Right atrium auricular region (tissue), 2 donors: Measurements from ENCODE around the gene SPRED3. TPM values are rescaled to one million over a fixed set of nuclear protein-coding genes. Genes with fewer than 3 reads are reported as not detected.

Experiments used
- DNase-seq: peaks from one replicate; pipeline ENCODE4 v3.0.0-alpha.2; 2019; ENCODE audit warnings: low spot score
- H3K27ac ChIP-seq, 2 donors: fragments of 200-600 bp; sonication (generic); 1 replicate in 1 of 2; 2 replicates in 1 of 2; pipeline ENCODE4 v1.5.1; 2016 to 2019
- H3K27me3 ChIP-seq, 2 donors: fragments of 200-600 bp; sonication (generic); one replicate each; pipeline versions ENCODE4 v1.5.1 to v1.6.0; 2017 to 2019
- H3K36me3 ChIP-seq: fragments of 200-600 bp; sonication (generic); one replicate; pipeline ENCODE4 v1.5.1; 2016
- H3K4me1 ChIP-seq, 2 donors: fragments of 200-600 bp; sonication (generic); one replicate each; pipeline versions ENCODE4 v1.5.1 to v1.6.0; 2017 to 2019
- H3K4me3 ChIP-seq, 2 donors: fragments of 200-600 bp; sonication (generic); 1 replicate in 1 of 2; 2 replicates in 1 of 2; pipeline ENCODE4 v1.5.1; 2017 to 2019; ENCODE audit warnings: mild to moderate bottlenecking in 1 of 2, moderate library complexity in 1 of 2
- H3K9me3 ChIP-seq, 2 donors: fragments of 200-600 bp; sonication (generic); one replicate each; pipeline ENCODE4 v1.5.1; 2019
- total RNA-seq, 2 donors: library from RNA; depleted of rRNA; stranded (reverse); fragments of >200 nt; gene quantifications; one replicate each; pipeline ENCODE4 v1.1.0, GENCODE V29; 2016
- TF ChIP-seq, protein P1 (sequence below), 2 donors: fragments of 200-600 bp; sonication (generic); IDR thresholded peaks; one replicate each; pipeline ENCODE4 v1.5.1; 2019; ENCODE audit warnings: antibody characterized with exemption in 2 of 2

Gene SPRED3
- total RNA-seq, 2 donors from 2014 or later: 0.56 to 0.67 TPM

DNA sequence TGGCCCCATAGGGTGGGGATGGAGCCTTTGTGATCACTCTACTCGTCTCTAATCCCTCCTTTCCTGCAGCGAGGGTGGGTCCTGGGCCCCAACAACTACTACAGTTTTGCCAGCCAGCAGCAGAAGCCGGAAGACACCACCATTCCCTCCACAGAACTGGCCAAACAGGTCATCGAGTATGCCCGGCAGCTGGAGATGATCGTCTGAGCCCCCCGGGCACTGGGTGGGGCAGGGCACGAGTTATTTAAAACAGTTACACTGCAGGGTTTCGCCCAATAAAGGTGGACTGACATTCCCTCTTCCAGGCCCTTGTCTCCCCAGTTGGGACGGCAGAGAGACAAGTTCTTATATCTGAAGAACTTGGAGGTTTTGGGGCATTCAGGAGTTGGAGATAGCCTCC is 5.3 kb upstream of the SPRED3 start:
- Histone ChIP-seq H3K27me3 (no peaks in the 10 kb centered on the region), H3K36me3 (peaks cover 72% of the 10 kb centered on the region)

GRCh38 chr19:38383743-38384142 is 4.8 kb upstream of the SPRED3 start:
- no peak for DNase-seq
- TF ChIP-seq, protein P1, sequence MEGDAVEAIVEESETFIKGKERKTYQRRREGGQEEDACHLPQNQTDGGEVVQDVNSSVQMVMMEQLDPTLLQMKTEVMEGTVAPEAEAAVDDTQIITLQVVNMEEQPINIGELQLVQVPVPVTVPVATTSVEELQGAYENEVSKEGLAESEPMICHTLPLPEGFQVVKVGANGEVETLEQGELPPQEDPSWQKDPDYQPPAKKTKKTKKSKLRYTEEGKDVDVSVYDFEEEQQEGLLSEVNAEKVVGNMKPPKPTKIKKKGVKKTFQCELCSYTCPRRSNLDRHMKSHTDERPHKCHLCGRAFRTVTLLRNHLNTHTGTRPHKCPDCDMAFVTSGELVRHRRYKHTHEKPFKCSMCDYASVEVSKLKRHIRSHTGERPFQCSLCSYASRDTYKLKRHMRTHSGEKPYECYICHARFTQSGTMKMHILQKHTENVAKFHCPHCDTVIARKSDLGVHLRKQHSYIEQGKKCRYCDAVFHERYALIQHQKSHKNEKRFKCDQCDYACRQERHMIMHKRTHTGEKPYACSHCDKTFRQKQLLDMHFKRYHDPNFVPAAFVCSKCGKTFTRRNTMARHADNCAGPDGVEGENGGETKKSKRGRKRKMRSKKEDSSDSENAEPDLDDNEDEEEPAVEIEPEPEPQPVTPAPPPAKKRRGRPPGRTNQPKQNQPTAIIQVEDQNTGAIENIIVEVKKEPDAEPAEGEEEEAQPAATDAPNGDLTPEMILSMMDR (IDR thresholded peaks at IDR 0.05): no peak
- Histone ChIP-seq H3K4me3 (no peak overlapping the region), H3K27ac (no peak overlapping the region), H3K4me1 (peaks cover 0 to 31% of the 10 kb centered on the region in 2 donors), H3K36me3 (peaks cover 68% of the 10 kb centered on the region), H3K9me3 (no peaks in the 10 kb centered on the region), H3K27me3 (no peaks in the 10 kb centered on the region)

More for the DNA sequence above, 5.3 kb upstream of the SPRED3 start:
- Histone ChIP-seq H3K4me1 (peaks cover 0 to 25% of the 10 kb centered on the region in 2 donors), H3K27ac (no peak overlapping the region), H3K9me3 (no peaks in the 10 kb centered on the region), H3K4me3 (no peak overlapping the region)
- TF ChIP-seq, protein P1 (IDR thresholded peaks at IDR 0.05): no peak
- DNase-seq: no peak

GRCh38 chr19:38384209-38385027 is 4.1 kb upstream of the SPRED3 start:
- H3K4me1 ChIP-seq: peaks cover 0 to 37% of the 10 kb centered on the region in 2 donors
- peaks cover 62% of the 10 kb centered on the region for H3K36me3 ChIP-seq
- no peaks in the 10 kb centered on the region for H3K27me3 ChIP-seq
- H3K9me3 ChIP-seq: no peaks in the 10 kb centered on the region
- DNase-seq: no peak
- H3K27ac ChIP-seq: no peak overlapping the region
- no peak overlapping the region for H3K4me3 ChIP-seq
- TF ChIP-seq, protein P1 (IDR thresholded peaks at IDR 0.05): no peak

GRCh38 chr19:38385057-38385803 is 3.3 kb upstream of the SPRED3 start:
- H3K4me1 ChIP-seq: peaks cover 0 to 46% of the 10 kb centered on the region in 2 donors
- H3K36me3 ChIP-seq: peaks cover 53% of the 10 kb centered on the region
- TF ChIP-seq, protein P1 (IDR thresholded peaks at IDR 0.05): no peak
- no peak for DNase-seq
- H3K27me3 ChIP-seq: no peaks in the 10 kb centered on the region
- H3K4me3 ChIP-seq: no peak overlapping the region
- H3K27ac ChIP-seq: no peak overlapping the region
- no peaks in the 10 kb centered on the region for H3K9me3 ChIP-seq

DNA sequence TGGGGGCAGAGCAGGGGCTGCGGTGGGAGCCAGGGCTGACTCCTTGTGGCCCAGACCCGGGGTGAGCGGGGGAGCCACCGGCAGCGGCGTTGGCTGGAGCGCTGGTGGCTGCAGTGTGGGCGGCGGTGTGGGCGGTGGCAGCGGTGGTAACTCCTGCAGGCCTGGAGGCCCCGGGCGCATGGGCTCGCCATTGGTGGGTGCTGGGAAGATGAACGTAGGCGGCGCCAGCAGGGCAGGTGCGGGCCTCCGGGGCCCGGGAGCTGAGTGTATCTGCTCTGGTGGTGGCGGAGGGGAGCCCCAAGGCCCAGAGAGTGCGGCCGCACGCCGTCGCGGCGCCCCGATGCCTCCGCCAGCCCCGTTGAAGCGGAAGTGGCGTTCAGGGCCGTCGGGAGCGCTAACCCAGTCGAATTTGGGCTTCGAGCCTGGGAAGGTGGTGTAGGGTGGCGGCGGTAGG is 2.7 kb upstream of the SPRED3 start:
- H3K36me3 ChIP-seq: peaks cover 47% of the 10 kb centered on the region
- no peaks in the 10 kb centered on the region for H3K9me3 ChIP-seq
- no peak for DNase-seq
- TF ChIP-seq, protein P1 (IDR thresholded peaks at IDR 0.05): no peak
- no peak overlapping the region for H3K4me3 ChIP-seq
- no peaks in the 10 kb centered on the region for H3K27me3 ChIP-seq
- peaks cover 0 to 46% of the 10 kb centered on the region in 2 donors for H3K4me1 ChIP-seq
- no peak overlapping the region for H3K27ac ChIP-seq
